ENCODE results near the gene LYPD6B. TPM values are rescaled to one million over a fixed set of nuclear protein-coding genes. Genes with fewer than 3 reads are reported as not detected.

Gene LYPD6B
- total and polyA plus RNA-seq, 2 donors (not counting 1 experiment from before 2014, with no cell fraction given) = 1.5 to 2.7 TPM

DNA sequence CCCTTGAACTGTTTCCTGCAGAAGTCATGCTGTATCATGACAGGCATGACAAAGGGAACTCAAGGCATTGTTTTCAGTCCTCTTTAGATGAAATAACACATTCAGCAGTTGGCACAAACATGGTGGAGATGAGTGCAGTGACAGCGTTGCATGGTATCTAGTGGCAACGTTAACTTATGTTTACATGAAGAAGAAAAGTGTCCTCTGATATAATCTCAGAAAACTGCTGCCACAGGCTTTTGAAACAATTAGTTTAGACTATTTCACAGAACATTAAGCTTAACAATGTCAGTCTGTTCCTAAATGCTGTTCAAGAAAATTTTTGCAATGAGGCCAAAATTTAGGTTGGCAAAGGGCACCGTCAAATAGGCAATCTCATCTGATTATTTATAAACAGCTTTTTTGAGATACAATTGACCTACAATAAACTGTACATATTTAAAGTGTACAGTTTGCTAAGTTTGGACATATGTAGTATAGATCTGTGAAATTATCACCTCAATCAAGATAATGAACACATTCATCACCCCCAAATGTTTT, 64.7 kb downstream of the LYPD6B start:
- Mint-ChIP-seq H3K27me3 (peaks cover 8% of the 10 kb centered on the region), H3K9me3 (ENCODE audit: insufficient read depth) (peaks cover 2% of the 10 kb centered on the region), H3K4me1 (no peaks in the 10 kb centered on the region), H3K27ac (no peak overlapping the region), H3K4me3 (no peak overlapping the region)
- Histone ChIP-seq H3K9ac (ENCODE audit: low read length) (no peak overlapping the region), H4K20me1 (ENCODE audit: control insufficient read depth, insufficient read depth, low read length, poor library complexity, severe bottlenecking) (no peaks in the 10 kb centered on the region), H3K27me3 (replicated peaks in 1 of 4; ENCODE audit: control extremely low read depth in 1 of 4, control insufficient read depth in 3 of 4, insufficient read depth in 4 of 4, low read length in 3 of 4) (no peaks in the 10 kb centered on the region), H3K79me2 (ENCODE audit: control insufficient read depth, insufficient read depth, low read length) (no peaks in the 10 kb centered on the region), H3K27ac (ENCODE audit: low read length in 2 of 2) (no peak overlapping the region), H2AFZ (ENCODE audit: insufficient read depth, low read depth, low read length, poor library complexity, severe bottlenecking) (no peak overlapping the region), H3K4me1 (ENCODE audit: control insufficient read depth in 2 of 2, insufficient read depth in 2 of 2, low read length in 2 of 2) (no peaks in the 10 kb centered on the region), H3K4me3 (ENCODE audit: control extremely low read depth in 1 of 5, extremely low read depth in 1 of 5, insufficient read depth in 1 of 5, low read depth in 2 of 5, low read length in 4 of 5) (no peak overlapping the region), H3K4me2 (replicated peaks; ENCODE audit: low read depth, low read length, poor library complexity, severe bottlenecking) (no peak overlapping the region), H3K9me3 (ENCODE audit: control extremely low read depth in 1 of 3, control insufficient read depth in 2 of 3, insufficient read depth in 1 of 3, low read length in 2 of 3) (peaks cover 0 to 6% (median 0%) of the 10 kb centered on the region in 3 donors), H3K36me3 (replicated peaks in 1 of 2; ENCODE audit: control extremely low read depth in 1 of 2, control insufficient read depth in 1 of 2, extremely low read depth in 1 of 2, insufficient read depth in 2 of 2, low read length in 1 of 2) (no peaks in the 10 kb centered on the region)
- intact Hi-C loops (cut with micrococcal nuclease) = no loop called here
- POLR2A ChIA-PET = no interaction called here
- TF ChIP-seq, protein P1, sequence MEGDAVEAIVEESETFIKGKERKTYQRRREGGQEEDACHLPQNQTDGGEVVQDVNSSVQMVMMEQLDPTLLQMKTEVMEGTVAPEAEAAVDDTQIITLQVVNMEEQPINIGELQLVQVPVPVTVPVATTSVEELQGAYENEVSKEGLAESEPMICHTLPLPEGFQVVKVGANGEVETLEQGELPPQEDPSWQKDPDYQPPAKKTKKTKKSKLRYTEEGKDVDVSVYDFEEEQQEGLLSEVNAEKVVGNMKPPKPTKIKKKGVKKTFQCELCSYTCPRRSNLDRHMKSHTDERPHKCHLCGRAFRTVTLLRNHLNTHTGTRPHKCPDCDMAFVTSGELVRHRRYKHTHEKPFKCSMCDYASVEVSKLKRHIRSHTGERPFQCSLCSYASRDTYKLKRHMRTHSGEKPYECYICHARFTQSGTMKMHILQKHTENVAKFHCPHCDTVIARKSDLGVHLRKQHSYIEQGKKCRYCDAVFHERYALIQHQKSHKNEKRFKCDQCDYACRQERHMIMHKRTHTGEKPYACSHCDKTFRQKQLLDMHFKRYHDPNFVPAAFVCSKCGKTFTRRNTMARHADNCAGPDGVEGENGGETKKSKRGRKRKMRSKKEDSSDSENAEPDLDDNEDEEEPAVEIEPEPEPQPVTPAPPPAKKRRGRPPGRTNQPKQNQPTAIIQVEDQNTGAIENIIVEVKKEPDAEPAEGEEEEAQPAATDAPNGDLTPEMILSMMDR (IDR thresholded peaks at IDR 0.05) = no peak
- no peak for TF ChIP-seq EZH2 (IDR thresholded peaks at IDR 0.05; ENCODE audit: borderline replicate concordance, insufficient read depth, low read depth, low read length, poor library complexity, severe bottlenecking)
- ATAC-seq (ENCODE audit: low read depth) (no peak), DNase-seq (no peak)
- CTCF ChIA-PET = no interaction called here
- 90% methylated on average over 2 of the region's 3 CpGs for WGBS (ENCODE audit: insufficient coverage)

- CTCF ChIA-PET = no interaction called here
- no peaks in the 10 kb centered on the region for H3K36me3 ChIP-seq (replicated peaks in 1 of 2; ENCODE audit: control extremely low read depth in 1 of 2, control insufficient read depth in 1 of 2, extremely low read depth in 1 of 2, insufficient read depth in 2 of 2, low read length in 1 of 2)
- H3K27ac ChIP-seq (ENCODE audit: low read length in 2 of 2) = no peak overlapping the region
- H4K20me1 ChIP-seq (ENCODE audit: control insufficient read depth, insufficient read depth, low read length, poor library complexity, severe bottlenecking) = no peaks in the 10 kb centered on the region
- Mint-ChIP-seq H3K4me3 (no peak overlapping the region), H3K4me1 (no peaks in the 10 kb centered on the region), H3K9me3 (ENCODE audit: insufficient read depth) (peaks cover 2% of the 10 kb centered on the region), H3K27ac (no peak overlapping the region), H3K27me3 (peaks cover 9% of the 10 kb centered on the region)
- DNase-seq (no peak), ATAC-seq (ENCODE audit: low read depth) (no peak)
- H3K9me3 ChIP-seq (ENCODE audit: control extremely low read depth in 1 of 3, control insufficient read depth in 2 of 3, insufficient read depth in 1 of 3, low read length in 2 of 3) = peaks cover 0 to 6% (median 0%) of the 10 kb centered on the region in 3 donors
- no peak for TF ChIP-seq EZH2 (IDR thresholded peaks at IDR 0.05; ENCODE audit: borderline replicate concordance, insufficient read depth, low read depth, low read length, poor library complexity, severe bottlenecking)
- TF ChIP-seq, protein P1 (IDR thresholded peaks at IDR 0.05) = no peak
- POLR2A ChIA-PET = no interaction called here
- no peak overlapping the region for H3K9ac ChIP-seq (ENCODE audit: low read length)
- H3K79me2 ChIP-seq (ENCODE audit: control insufficient read depth, insufficient read depth, low read length) = no peaks in the 10 kb centered on the region
- no peak overlapping the region for H2AFZ ChIP-seq (ENCODE audit: insufficient read depth, low read depth, low read length, poor library complexity, severe bottlenecking)
- no CpG with 5 or more reads among the region's 1 CpG for WGBS (ENCODE audit: insufficient coverage)
- no peak overlapping the region for H3K4me3 ChIP-seq (ENCODE audit: control extremely low read depth in 1 of 5, extremely low read depth in 1 of 5, insufficient read depth in 1 of 5, low read depth in 2 of 5, low read length in 4 of 5)
- intact Hi-C loops (cut with micrococcal nuclease) = no loop called here
- no peak overlapping the region for H3K4me2 ChIP-seq (replicated peaks; ENCODE audit: low read depth, low read length, poor library complexity, severe bottlenecking)
- H3K4me1 ChIP-seq (ENCODE audit: control insufficient read depth in 2 of 2, insufficient read depth in 2 of 2, low read length in 2 of 2) = no peaks in the 10 kb centered on the region
- H3K27me3 ChIP-seq (replicated peaks in 1 of 4; ENCODE audit: control extremely low read depth in 1 of 4, control insufficient read depth in 3 of 4, insufficient read depth in 4 of 4, low read length in 3 of 4) = no peaks in the 10 kb centered on the region
Observed at GRCh38 chr2:149104221-149104620, 65.7 kb downstream of the LYPD6B start.

All from B cell (primary cell).